ENCODE measurements around the gene GPC6.

- TF ChIP-seq CTCF (IDR thresholded peaks at IDR 0.05; ENCODE audit: insufficient read depth, low read depth, low read length): no peak
- TF ChIP-seq EZH2 (IDR thresholded peaks at IDR 0.05; ENCODE audit: insufficient read depth, low read length): no peak
Measured at GRCh38 chr13:93290503-93290902, 63.9 kb downstream of the GPC6 start.

Data from astrocyte (in vitro differentiated cells and primary cell).